H9 (cell line): ENCODE data around the gene RYR3. TPM values are rescaled to one million over a fixed set of nuclear protein-coding genes. Genes with fewer than 3 reads are reported as not detected.

ENCODE experiments used
- DNase-seq: peaks from one replicate; pipeline ENCODE4 v3.0.0-alpha.2; 2017
- H2AFZ ChIP-seq: one replicate; pipeline ENCODE4 v1.6.1; 2013; ENCODE audit warnings: mild to moderate bottlenecking, low read length, control low read depth, moderate library complexity
- H2AK5ac ChIP-seq: 2 replicates; pipeline ENCODE4 v1.6.1; 2013; ENCODE audit warnings: low read length, control low read depth, mixed read lengths; ENCODE audit not compliant: insufficient read length
- H2BK120ac ChIP-seq: one replicate; pipeline ENCODE4 v1.6.1; 2013; ENCODE audit warnings: low read depth, mild to moderate bottlenecking, low read length, control low read depth, inconsistent platforms; ENCODE audit not compliant: poor library complexity, severe bottlenecking
- H2BK12ac ChIP-seq: 2 replicates; pipeline ENCODE4 v1.6.1; 2013; ENCODE audit warnings: low read length, control low read depth, mixed read lengths, low read depth; ENCODE audit not compliant: insufficient read length
- H2BK15ac ChIP-seq: 2 replicates; pipeline ENCODE4 v1.6.1; 2013; ENCODE audit warnings: low read depth, low read length, control low read depth
- H2BK20ac ChIP-seq: one replicate; pipeline ENCODE4 v1.6.1; 2013; ENCODE audit warnings: low read depth, mild to moderate bottlenecking, low read length, control low read depth, inconsistent platforms; ENCODE audit not compliant: poor library complexity, severe bottlenecking
- H2BK5ac ChIP-seq: 2 replicates; pipeline ENCODE4 v1.6.1; 2013; ENCODE audit warnings: low read length, control low read depth, mixed read lengths; ENCODE audit not compliant: insufficient read length
- H3K14ac ChIP-seq: 2 replicates; pipeline ENCODE4 v1.6.1; 2013; ENCODE audit warnings: low read length, control low read depth; ENCODE audit not compliant: insufficient read depth
- H3K18ac ChIP-seq: 2 replicates; pipeline ENCODE4 v1.6.1; 2013; ENCODE audit warnings: low read depth, mild to moderate bottlenecking, mixed read lengths, low read length, control low read depth; ENCODE audit not compliant: insufficient read length
- H3K23ac ChIP-seq: 2 replicates; pipeline ENCODE4 v1.6.1; 2013; ENCODE audit warnings: low read length, control low read depth, mixed read lengths, low read depth; ENCODE audit not compliant: insufficient read length
- H3K23me2 ChIP-seq: 2 replicates; pipeline ENCODE4 v1.6.1; 2013; ENCODE audit warnings: low read depth, mild to moderate bottlenecking, mixed read lengths, low read length, control low read depth; ENCODE audit not compliant: insufficient read length, poor library complexity, severe bottlenecking
- H3K27ac ChIP-seq: 2 replicates; pipeline ENCODE4 v1.5.1; 2013; ENCODE audit warnings: low read length, control low read depth, mixed read lengths, low read depth; ENCODE audit not compliant: insufficient read length
- H3K27me3 ChIP-seq: 2 replicates; pipeline ENCODE4 v1.6.1; 2013; ENCODE audit warnings: low read length, control low read depth, inconsistent platforms; ENCODE audit not compliant: insufficient read depth
- H3K4ac ChIP-seq: 2 replicates; pipeline ENCODE4 v1.6.1; 2013; ENCODE audit warnings: low read depth, mild to moderate bottlenecking, control low read depth, inconsistent platforms, low read length, moderate library complexity
- H3K4me1 ChIP-seq: 2 replicates; pipeline ENCODE4 v1.6.1; 2013; ENCODE audit warnings: low read length, control low read depth, inconsistent platforms; ENCODE audit not compliant: insufficient read depth
- H3K4me2 ChIP-seq: 2 replicates; pipeline ENCODE4 v1.6.1; 2013; ENCODE audit warnings: low read length, control low read depth, mixed read lengths; ENCODE audit not compliant: insufficient read length, insufficient read depth
- H3K56ac ChIP-seq: 2 replicates; pipeline ENCODE4 v1.6.1; 2013; ENCODE audit warnings: low read depth, mild to moderate bottlenecking, mixed read lengths, low read length, control low read depth; ENCODE audit not compliant: insufficient read length
- H3K79me1 ChIP-seq: 2 replicates; pipeline ENCODE4 v1.6.1; 2013; ENCODE audit warnings: low read depth, mild to moderate bottlenecking, moderate library complexity, low read length, control low read depth, inconsistent platforms; ENCODE audit not compliant: insufficient read depth, poor library complexity, severe bottlenecking
- H3K79me2 ChIP-seq: 2 replicates; pipeline ENCODE4 v1.6.1; 2013; ENCODE audit warnings: low read length, control low read depth, inconsistent platforms; ENCODE audit not compliant: insufficient read depth
- H3K9ac ChIP-seq: 2 replicates; pipeline ENCODE4 v1.6.1; 2013; ENCODE audit warnings: low read length, control low read depth, mixed read lengths; ENCODE audit not compliant: insufficient read length; ENCODE audit errors: extremely low read depth
- H3K9me3 ChIP-seq: one replicate; pipeline ENCODE4 v1.6.1; 2013; ENCODE audit warnings: low read depth, low read length, inconsistent platforms; ENCODE audit not compliant: control insufficient read depth
- H3T11ph ChIP-seq: one replicate; pipeline ENCODE4 v1.6.1; 2013; ENCODE audit warnings: mild to moderate bottlenecking, low read length, control low read depth, inconsistent platforms
- H4K20me1 ChIP-seq: one replicate; pipeline ENCODE4 v1.6.1; 2013; ENCODE audit not compliant: control insufficient read depth, insufficient read length, insufficient read depth
- H4K5ac ChIP-seq: 2 replicates; pipeline ENCODE4 v1.6.1; 2013; ENCODE audit warnings: low read depth, mild to moderate bottlenecking, mixed read lengths, low read length, control low read depth; ENCODE audit not compliant: insufficient read length
- H4K8ac ChIP-seq: replicated peaks from 2 replicates; pipeline ENCODE4 v1.6.1; 2013; ENCODE audit warnings: low read length, control low read depth, mixed read lengths, low read depth; ENCODE audit not compliant: insufficient read length
- H4K91ac ChIP-seq: 2 replicates; pipeline ENCODE4 v1.6.1; 2013; ENCODE audit warnings: low read depth, mild to moderate bottlenecking, moderate library complexity, mixed read lengths, low read length, control low read depth; ENCODE audit not compliant: insufficient read length
- H3K27ac Mint-ChIP-seq, 3 experiments: 2 replicates in 2 of 3; 3 replicates in 1 of 3; pipeline ENCODE4 v1.8.0; 2020 to 2021; ENCODE audit warnings: mixed read lengths in 3 of 3, mild to moderate bottlenecking in 1 of 3, moderate library complexity in 1 of 3
- H3K27me3 Mint-ChIP-seq: 2 replicates; pipeline ENCODE4 v1.8.0; 2021; ENCODE audit warnings: low read depth, mild to moderate bottlenecking, moderate library complexity, mixed read lengths
- H3K36me3 Mint-ChIP-seq, 3 experiments: 2 replicates in 2 of 3; 3 replicates in 1 of 3; pipeline ENCODE4 v1.8.0; 2020 to 2021; ENCODE audit warnings: low read depth in 3 of 3, mixed read lengths in 3 of 3; ENCODE audit not compliant: insufficient read depth in 1 of 3
- H3K4me1 Mint-ChIP-seq, 2 experiments: 2 replicates each; pipeline ENCODE4 v1.8.0; 2020; ENCODE audit warnings: mixed read lengths in 2 of 2
- H3K4me3 Mint-ChIP-seq, 2 experiments: 2 replicates in 1 of 2; 3 replicates in 1 of 2; pipeline ENCODE4 v1.8.0; 2020 to 2021; ENCODE audit warnings: mild to moderate bottlenecking in 2 of 2, mixed read lengths in 2 of 2, moderate library complexity in 1 of 2
- H3K9me3 Mint-ChIP-seq, 2 experiments: 2 replicates in 1 of 2; 3 replicates in 1 of 2; pipeline ENCODE4 v1.8.0; 2020; ENCODE audit warnings: mild to moderate bottlenecking in 2 of 2, mixed read lengths in 2 of 2, moderate library complexity in 1 of 2
- CTCF ChIP-seq: fragments of 200-600 bp; sonication (generic); conservative IDR thresholded peaks from 3 replicates; pipeline ENCODE4 v1.8.0; 2021; ENCODE audit warnings: antibody characterized with exemption, mild to moderate bottlenecking
- WGBS: extraction: QIAGEN DNeasy Blood & Tissue Kit; methylation state at CpG from one replicate; pipeline ENCODE4 v1.1.7; 2013; ENCODE audit warnings: missing lambda C conversion rate, low lambda C conversion rate, mixed read lengths; ENCODE audit not compliant: insufficient read length; ENCODE audit errors: extremely low coverage; 5-methylcytosine and 5-hydroxymethylcytosine counted together
- total RNA-seq: library from RNA; stranded (reverse); gene quantifications from 2 replicates; pipeline ENCODE4 v1.2.1, GENCODE V29; 2021

Gene RYR3
- total RNA-seq, 1 experiment from 2014 or later, result 0.85 TPM

GRCh38 chr15:33699691-33700447 is 389.1 kb downstream of the RYR3 start:
- Mint-ChIP-seq H3K36me3 (no peaks in the 10 kb centered on the region), H3K4me1 (peaks cover 14 to 18% of the 10 kb centered on the region in 2 experiments), H3K27me3 (peaks cover 4% of the 10 kb centered on the region; the same call in 1 of the 2 replicates), H3K9me3 (no peaks in the 10 kb centered on the region), H3K4me3 (no peak overlapping the region), H3K27ac (no peak overlapping the region)
- Histone ChIP-seq H3K79me1 (no peaks in the 10 kb centered on the region), H3K23me2 (no peaks in the 10 kb centered on the region), H2BK12ac (no peak overlapping the region), H3K23ac (no peak overlapping the region), H3K79me2 (no peaks in the 10 kb centered on the region), H2AK5ac (no peak overlapping the region), H3K9me3 (no peaks in the 10 kb centered on the region), H2AFZ (no peak overlapping the region), H4K8ac (no peak overlapping the region), H4K20me1 (no peaks in the 10 kb centered on the region), H3K56ac (no peak overlapping the region), H3K18ac (no peak overlapping the region), H2BK20ac (no peak overlapping the region), H3T11ph (no peak overlapping the region), H2BK5ac (no peak overlapping the region), H3K4ac (no peak overlapping the region), H4K5ac (no peak overlapping the region), H3K27ac (no peak overlapping the region), H3K14ac (no peak overlapping the region), H3K4me1 (no peaks in the 10 kb centered on the region), H3K27me3 (no peaks in the 10 kb centered on the region; the same call in 1 of the 2 replicates), H4K91ac (no peak overlapping the region), H3K4me2 (no peak overlapping the region), H2BK120ac (no peak overlapping the region), H2BK15ac (no peak overlapping the region), H3K9ac (no peak overlapping the region)
- no peak for DNase-seq
- WGBS, result no CpG with 5 or more reads among the region's 14 CpGs
- TF ChIP-seq CTCF, result peak; percentile 59
